NCI-H2171 (cell line): ENCODE measurements around the gene ASTN2.

Experiments used
- DNase-seq: peaks from one replicate; lab custom pipeline; 2025; lab: John Stamatoyannopoulos, UW

The ASTN2 gene

GRCh38 chr9:117104716-117105495 is 310.0 kb downstream of the ASTN2 start:
- no peak for DNase-seq

- DNase-seq = no peak
Measured at GRCh38 chr9:117104206-117104605, 310.7 kb downstream of the ASTN2 start.

GRCh38 chr9:117103438-117104110 is 311.3 kb downstream of the ASTN2 start:
- no peak for DNase-seq

- DNase-seq = no peak
Measured at GRCh38 chr9:117101008-117101407, 313.8 kb downstream of the ASTN2 start.

GRCh38 chr9:117098331-117098730 is 316.5 kb downstream of the ASTN2 start:
- DNase-seq = no peak

GRCh38 chr9:117097761-117098160 is 317.1 kb downstream of the ASTN2 start:
- no peak for DNase-seq

- DNase-seq = no peak
Measured at GRCh38 chr9:117096138-117096537, 318.7 kb downstream of the ASTN2 start.

- DNase-seq = no peak
Measured at GRCh38 chr9:117095081-117095480, 319.8 kb downstream of the ASTN2 start.

- no peak for DNase-seq
Measured at GRCh38 chr9:117093891-117094844, 320.7 kb downstream of the ASTN2 start.

- DNase-seq = no peak
Measured at GRCh38 chr9:117092582-117092981, 322.3 kb downstream of the ASTN2 start.

- peak; percentile 14 for DNase-seq
Measured at GRCh38 chr9:117091529-117091928, 323.3 kb downstream of the ASTN2 start.

- DNase-seq = no peak
Measured at GRCh38 chr9:117088786-117089185, 326.1 kb downstream of the ASTN2 start.

- no peak for DNase-seq
Measured at GRCh38 chr9:117088140-117088539, 326.7 kb downstream of the ASTN2 start.

GRCh38 chr9:117084221-117084620 is 330.6 kb downstream of the ASTN2 start:
- no peak for DNase-seq

GRCh38 chr9:117083559-117083958 is 331.3 kb downstream of the ASTN2 start:
- no peak for DNase-seq

- DNase-seq = peak; percentile 42
Measured at GRCh38 chr9:117081641-117082317, 333.1 kb downstream of the ASTN2 start.

- DNase-seq = no peak
Measured at GRCh38 chr9:117080765-117081390, 334.0 kb downstream of the ASTN2 start.

- peak; percentile 23 for DNase-seq
Measured at GRCh38 chr9:117076571-117077290, 338.1 kb downstream of the ASTN2 start.

- no peak for DNase-seq
Measured at GRCh38 chr9:117075636-117076035, 339.2 kb downstream of the ASTN2 start.

- no peak for DNase-seq
Measured at GRCh38 chr9:117074784-117075520, 339.9 kb downstream of the ASTN2 start.
